Liver (tissue), 9 donors: ENCODE results near the gene KAZN. TPM values are rescaled to one million over a fixed set of nuclear protein-coding genes. Genes with fewer than 3 reads are reported as not detected.

Experiments used
- DNase-seq: peaks from one replicate; pipeline ENCODE4 v3.0.0-alpha.2; 2017; ENCODE audit warnings: low spot score
- H3K27ac ChIP-seq, 2 donors: one replicate each; pipeline ENCODE4 v1.7.0; 2013; ENCODE audit warnings: inconsistent platforms in 2 of 2, low read length in 2 of 2, control low read depth in 1 of 2, low read depth in 1 of 2, mild to moderate bottlenecking in 1 of 2
- H3K27me3 ChIP-seq, 4 donors: one replicate each; pipeline versions ENCODE4 v1.6.1 to v1.7.0; 2013; ENCODE audit warnings: low read length in 3 of 4, inconsistent platforms in 1 of 4, mild to moderate bottlenecking in 1 of 4, moderate library complexity in 1 of 4; ENCODE audit not compliant: control insufficient read depth in 4 of 4, insufficient read depth in 4 of 4
- H3K36me3 ChIP-seq, 4 donors: one replicate each; pipeline versions ENCODE4 v1.6.1 to v1.7.0; 2013; ENCODE audit warnings: low read length in 3 of 4, mild to moderate bottlenecking in 3 of 4, low read depth in 1 of 4, moderate library complexity in 1 of 4; ENCODE audit not compliant: control insufficient read depth in 4 of 4, insufficient read depth in 3 of 4
- H3K4me1 ChIP-seq, 4 donors: one replicate each; pipeline versions ENCODE4 v1.6.1 to v1.7.0; 2013; ENCODE audit warnings: low read length in 3 of 4, mild to moderate bottlenecking in 3 of 4, moderate library complexity in 1 of 4; ENCODE audit not compliant: control insufficient read depth in 4 of 4, insufficient read depth in 4 of 4
- H3K4me3 ChIP-seq, 3 donors: one replicate each; pipeline versions ENCODE4 v1.6.1 to v1.7.0; 2013; ENCODE audit warnings: low read length in 3 of 3, control low read depth in 1 of 3, low read depth in 1 of 3, mild to moderate bottlenecking in 1 of 3
- H3K9ac ChIP-seq, 2 donors: one replicate each; pipeline ENCODE4 v1.7.0; 2013; ENCODE audit warnings: low read length in 2 of 2, mild to moderate bottlenecking in 2 of 2, moderate library complexity in 2 of 2, control low read depth in 1 of 2, low read depth in 1 of 2
- H3K9me3 ChIP-seq, 4 donors: one replicate each; pipeline versions ENCODE4 v1.6.1 to v1.7.0; 2013; ENCODE audit warnings: low read length in 3 of 4; ENCODE audit not compliant: control insufficient read depth in 4 of 4
- ATF3 ChIP-seq: IDR thresholded peaks from 2 replicates; pipeline ENCODE4 v1.6.1; 2016; ENCODE audit warnings: antibody characterized with exemption
- CTCF ChIP-seq: fragments of 150-350 bp; IDR thresholded peaks from 2 replicates; pipeline ENCODE4 v1.5.1; 2017; ENCODE audit warnings: improper control_type of control experiment, low read depth, low read length; ENCODE audit not compliant: missing input control
- EGR1 ChIP-seq, 2 donors: IDR thresholded peaks; 2 replicates each; pipeline ENCODE4 v1.6.1; 2016 to 2018; ENCODE audit warnings: antibody characterized with exemption in 2 of 2, low read depth in 2 of 2
- FOXA1 ChIP-seq: IDR thresholded peaks from 2 replicates; pipeline ENCODE4 v1.6.1; 2016; ENCODE audit warnings: antibody characterized with exemption
- FOXA2 ChIP-seq: IDR thresholded peaks from 2 replicates; pipeline ENCODE4 v1.6.1; 2016; ENCODE audit warnings: antibody characterized with exemption
- GABPA ChIP-seq, 2 donors: IDR thresholded peaks in 1 of 2; conservative IDR thresholded peaks in 1 of 2; 2 replicates each; pipeline ENCODE4 v1.6.1; 2016; ENCODE audit warnings: antibody characterized with exemption in 2 of 2, mild to moderate bottlenecking in 1 of 2, moderate library complexity in 1 of 2
- HNF4A ChIP-seq, 2 donors: conservative IDR thresholded peaks; 2 replicates each; pipeline ENCODE4 v1.6.1; 2016; ENCODE audit warnings: antibody characterized with exemption in 2 of 2, mild to moderate bottlenecking in 2 of 2
- HNF4G ChIP-seq: IDR thresholded peaks from 2 replicates; pipeline ENCODE4 v1.6.1; 2016; ENCODE audit warnings: antibody characterized with exemption
- MAX ChIP-seq: IDR thresholded peaks from 2 replicates; pipeline ENCODE4 v1.6.1; 2016; ENCODE audit warnings: antibody characterized with exemption
- NR2F2 ChIP-seq: IDR thresholded peaks from 2 replicates; pipeline ENCODE4 v1.6.1; 2016; ENCODE audit warnings: antibody characterized with exemption
- RAD21 ChIP-seq, 2 donors: IDR thresholded peaks; 2 replicates each; pipeline ENCODE4 v1.6.1; 2016; ENCODE audit warnings: antibody characterized with exemption in 2 of 2, mild to moderate bottlenecking in 2 of 2
- REST ChIP-seq: IDR thresholded peaks from 2 replicates; pipeline ENCODE4 v1.6.1; 2016; ENCODE audit warnings: antibody characterized with exemption, mild to moderate bottlenecking
- RXRA ChIP-seq, 2 donors: IDR thresholded peaks; 2 replicates each; pipeline ENCODE4 v1.6.1; 2017 to 2018; ENCODE audit warnings: antibody characterized with exemption in 2 of 2, mild to moderate bottlenecking in 1 of 2
- SP1 ChIP-seq: IDR thresholded peaks from 2 replicates; pipeline ENCODE4 v1.6.1; 2018; ENCODE audit warnings: antibody characterized with exemption, mild to moderate bottlenecking
- TAF1 ChIP-seq: conservative IDR thresholded peaks from 2 replicates; pipeline ENCODE4 v1.6.1; 2016; ENCODE audit warnings: antibody characterized with exemption, mild to moderate bottlenecking
- YY1 ChIP-seq: IDR thresholded peaks from 2 replicates; pipeline ENCODE4 v1.6.1; 2016; ENCODE audit warnings: antibody characterized with exemption, mild to moderate bottlenecking
- WGBS: extraction: QIAGEN DNeasy Blood & Tissue Kit; methylation state at CpG from one replicate; pipeline ENCODE4 v1.1.7; 2013; 5-methylcytosine and 5-hydroxymethylcytosine counted together
- polyA plus RNA-seq, 2 donors: library from polyadenylated mRNA; stranded (reverse) in 1 of 2; unstranded in 1 of 2; fragments of 200-250 nt in 1 of 2; fragments of >200 nt in 1 of 2; fragmentation: Nextera tagmentation in 1 of 2; extraction: Ambion mirVana in 1 of 2; gene quantifications; one replicate each; pipeline versions ENCODE4 v1.2.1 to v1.2.3, GENCODE V29; 2013 to 2015
- total RNA-seq, 2 donors: library from RNA; depleted of rRNA; stranded (reverse); fragments of >200 nt; gene quantifications; one replicate each; pipeline ENCODE4 v1.2.3, GENCODE V29; 2014
- donor health status: healthy.
- donor health status: healthy.
- donor health status: healthy.
- donor health status: healthy.
- donor health status: healthy.

KAZN gene
- total and polyA plus RNA-seq, 4 donors: 1.9 to 6.9 (median 2.4) TPM

GRCh38 chr1:14608308-14608707 lies 9.8 kb downstream of the KAZN start:
- 94% methylated on average over 3 of the region's 3 CpGs for WGBS
- Histone ChIP-seq H3K36me3 (no peaks in the 10 kb centered on the region), H3K9ac (no peak overlapping the region), H3K27me3 (no peaks in the 10 kb centered on the region), H3K4me3 (no peak overlapping the region), H3K27ac (no peak overlapping the region), H3K4me1 (no peaks in the 10 kb centered on the region), H3K9me3 (no peaks in the 10 kb centered on the region)
- TF ChIP-seq FOXA1 (no peak), REST (no peak), CTCF (no peak), HNF4A (conservative IDR thresholded peaks at IDR 0.05) (no peak), MAX (no peak), EGR1 (IDR thresholded peaks at IDR 0.05; ENCODE audit: low read depth in 2 of 2) (no peak), NR2F2 (no peak)
- DNase-seq: no peak

- H3K27ac ChIP-seq: no peak overlapping the region
- 69% methylated on average over 4 of the region's 4 CpGs for WGBS
- H3K4me1 ChIP-seq: no peaks in the 10 kb centered on the region
- H3K9me3 ChIP-seq: no peaks in the 10 kb centered on the region
- no peak overlapping the region for H3K4me3 ChIP-seq
- no peaks in the 10 kb centered on the region for H3K36me3 ChIP-seq
- H3K9ac ChIP-seq: no peak overlapping the region
- no peaks in the 10 kb centered on the region for H3K27me3 ChIP-seq
- TF ChIP-seq HNF4A (conservative IDR thresholded peaks at IDR 0.05) (no peak), FOXA2 (no peak), FOXA1 (no peak), RAD21 (IDR thresholded peaks at IDR 0.05) (no peak), TAF1 (no peak), ATF3 (no peak)
- DNase-seq: no peak
Observed at GRCh38 chr1:14610761-14611160, 12.3 kb downstream of the KAZN start.

- Histone ChIP-seq H3K36me3 (no peaks in the 10 kb centered on the region), H3K9me3 (no peaks in the 10 kb centered on the region), H3K9ac (no peak overlapping the region), H3K27ac (no peak overlapping the region), H3K4me3 (no peak overlapping the region), H3K4me1 (no peaks in the 10 kb centered on the region), H3K27me3 (peaks cover 0 to 4% (median 0%) of the 10 kb centered on the region in 4 donors)
- no peak for DNase-seq
- WGBS: 86% methylated on average over 3 of the region's 3 CpGs
- TF ChIP-seq MAX (no peak), EGR1 (IDR thresholded peaks at IDR 0.05; ENCODE audit: low read depth in 2 of 2) (no peak), ATF3 (no peak), SP1 (no peak), HNF4G (no peak), TAF1 (no peak), FOXA1 (no peak), REST (no peak), RXRA (IDR thresholded peaks at IDR 0.05) (no peak), YY1 (no peak), FOXA2 (no peak), HNF4A (conservative IDR thresholded peaks at IDR 0.05) (no peak), NR2F2 (no peak), RAD21 (IDR thresholded peaks at IDR 0.05) (no peak), GABPA (IDR thresholded peaks at IDR 0.05 in 1 of 2, conservative IDR thresholded peaks at IDR 0.05 in 1 of 2) (no peak)
Observed at GRCh38 chr1:14611792-14612191, 13.3 kb downstream of the KAZN start.
